Small intestine (tissue), 7 donors: ENCODE data around the gene HOGA1. TPM values are rescaled to one million over a fixed set of nuclear protein-coding genes. Genes with fewer than 3 reads are reported as not detected.
"Not testable (repeated sequence)": the region's sequence is repeated elsewhere in the genome, so short reads cannot be mapped to it uniquely, and the experiment has no call there.

Experiments used
- DNase-seq, 2 donors: peaks; one replicate each; pipeline versions ENCODE4 v3.0.0 to v3.0.0-alpha.2; 2013
- FAIRE-seq: peaks from 2 replicates; lab custom pipeline; 2012; peaks lifted over from hg19 to GRCh38; lab: Jason Lieb, UNC
- H3K27ac ChIP-seq, 3 donors: one replicate each; pipeline ENCODE4 v1.5.1; 2013; ENCODE audit warnings: low read length in 2 of 3, mild to moderate bottlenecking in 2 of 3, control low read depth in 1 of 3, inconsistent platforms in 1 of 3, low read depth in 1 of 3, moderate library complexity in 1 of 3
- H3K27me3 ChIP-seq, 3 donors: one replicate each; pipeline ENCODE4 v1.6.1; 2013; ENCODE audit warnings: low read length in 3 of 3, inconsistent platforms in 1 of 3; ENCODE audit not compliant: control insufficient read depth in 3 of 3, insufficient read depth in 3 of 3
- H3K36me3 ChIP-seq, 3 donors: one replicate each; pipeline ENCODE4 v1.6.1; 2013; ENCODE audit warnings: low read length in 3 of 3, inconsistent platforms in 1 of 3, low read depth in 1 of 3, mild to moderate bottlenecking in 1 of 3, moderate library complexity in 1 of 3; ENCODE audit not compliant: control insufficient read depth in 3 of 3, insufficient read depth in 2 of 3
- H3K4me1 ChIP-seq, 3 donors: one replicate each; pipeline ENCODE4 v1.6.1; 2013; ENCODE audit warnings: low read length in 2 of 3, inconsistent platforms in 1 of 3, low read depth in 1 of 3, mild to moderate bottlenecking in 1 of 3, moderate library complexity in 1 of 3; ENCODE audit not compliant: control insufficient read depth in 3 of 3, insufficient read depth in 2 of 3
- H3K4me3 ChIP-seq, 3 donors: one replicate each; pipeline ENCODE4 v1.5.1; 2013; ENCODE audit warnings: low read length in 3 of 3, control low read depth in 1 of 3, inconsistent platforms in 1 of 3, low read depth in 1 of 3, mild to moderate bottlenecking in 1 of 3, moderate library complexity in 1 of 3
- H3K9me3 ChIP-seq, 2 donors: one replicate each; pipeline ENCODE4 v1.6.1; 2013; ENCODE audit warnings: low read depth in 1 of 2, low read length in 1 of 2; ENCODE audit not compliant: control insufficient read depth in 2 of 2, insufficient read depth in 1 of 2
- WGBS, 3 donors: extraction: QIAGEN DNeasy Blood & Tissue Kit; methylation state at CpG; one replicate each; pipeline ENCODE4 v1.1.7; 2013; 5-methylcytosine and 5-hydroxymethylcytosine counted together
- polyA plus RNA-seq, 4 donors: library from polyadenylated mRNA; stranded (reverse) in 3 of 4; unstranded in 1 of 4; fragments of 200-250 nt in 3 of 4; fragments of 120-200 nt in 1 of 4; gene quantifications; one replicate each; pipeline versions ENCODE4 v1.2.1 to v1.2.3, GENCODE V29; 2013
- donor health status: healthy with polysubstance abuse.
- donor health status: control.
- donor health status: control.
- donor health status: Bipolar disorder and iron deficiency.
- donor health status: healthy.

Gene HOGA1
- polyA plus RNA-seq, 4 donors = 0.45 to 12.1 (median 0.66) TPM

DNA sequence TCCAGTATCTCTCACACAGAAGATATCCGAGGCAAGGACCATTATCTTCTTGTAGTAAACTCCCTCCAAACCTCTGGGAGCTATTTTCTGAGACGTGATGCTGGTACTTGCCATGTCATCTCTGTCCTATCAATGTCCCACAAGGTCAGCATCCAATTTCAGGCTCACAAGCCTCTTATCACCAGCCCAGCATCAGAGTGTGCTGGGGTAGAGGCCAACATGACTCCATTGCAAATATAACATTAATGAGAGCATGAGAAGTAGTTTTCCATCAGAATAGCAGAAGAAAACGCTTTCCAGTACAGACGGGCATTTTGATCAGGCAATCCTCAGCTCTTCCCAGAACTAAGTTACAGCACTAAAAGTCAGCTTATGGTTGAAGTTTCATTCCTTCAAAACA, 43.5 kb downstream of the HOGA1 start:
- FAIRE-seq = no peak

DNA sequence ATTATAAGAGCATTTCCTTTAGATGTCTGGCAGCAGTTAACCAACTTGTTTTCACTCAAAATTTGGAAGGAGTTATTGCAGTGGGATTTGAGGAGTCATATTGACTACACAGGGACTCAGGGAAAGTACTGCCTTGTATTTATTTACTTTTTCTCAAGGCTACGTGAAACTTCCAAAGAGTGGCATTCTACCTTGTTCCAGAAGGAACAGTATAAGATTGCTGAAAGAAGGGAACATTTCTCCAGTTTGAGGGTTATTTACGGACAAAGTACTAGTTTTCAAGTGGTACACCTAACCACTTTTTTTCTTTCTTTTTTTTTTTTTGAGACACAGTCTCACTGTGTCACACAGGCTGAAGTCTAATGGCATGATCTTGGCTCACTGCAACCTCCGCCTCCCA, 44.0 kb downstream of the HOGA1 start:
- no peak overlapping the region for H3K27ac ChIP-seq
- FAIRE-seq = no peak

More for the DNA sequence above, 43.5 kb downstream of the HOGA1 start:
- Histone ChIP-seq H3K36me3 (peaks cover 0 to 3% (median 0%) of the 10 kb centered on the region in 3 donors), H3K27me3 (no peaks in the 10 kb centered on the region), H3K27ac (no peak overlapping the region), H3K4me3 (no peak overlapping the region), H3K4me1 (peaks cover 0 to 12% (median 0%) of the 10 kb centered on the region in 3 donors), H3K9me3 (no peaks in the 10 kb centered on the region)
- no peak for DNase-seq
- WGBS, 3 donors = 59 to 67% (median 62%) methylated on average over 4 of the region's 4 CpGs

GRCh38 chr10:97629289-97629688, 45.1 kb downstream of the HOGA1 start:
- H3K27ac ChIP-seq = no peak overlapping the region
- no peaks in the 10 kb centered on the region for H3K27me3 ChIP-seq
- no peak overlapping the region for H3K4me3 ChIP-seq
- peaks cover 0 to 3% (median 0%) of the 10 kb centered on the region in 3 donors for H3K36me3 ChIP-seq
- DNase-seq (no peak), FAIRE-seq (no peak)
- peaks cover 0 to 4% (median 0%) of the 10 kb centered on the region in 3 donors for H3K4me1 ChIP-seq
- 90 to 94% (median 92%) methylated on average over 5 of the region's 5 CpGs for WGBS, 3 donors
- no peaks in the 10 kb centered on the region for H3K9me3 ChIP-seq

More for the DNA sequence above, 44.0 kb downstream of the HOGA1 start:
- H3K36me3 ChIP-seq = peaks cover 0 to 3% (median 0%) of the 10 kb centered on the region in 3 donors
- H3K9me3 ChIP-seq = no peaks in the 10 kb centered on the region
- peaks cover 0 to 7% (median 0%) of the 10 kb centered on the region in 3 donors for H3K4me1 ChIP-seq
- DNase-seq = no peak
- no peaks in the 10 kb centered on the region for H3K27me3 ChIP-seq
- WGBS, 3 donors = 80 to 87% (median 84%) methylated on average over 3 of the region's 3 CpGs
- no peak overlapping the region for H3K4me3 ChIP-seq

DNA sequence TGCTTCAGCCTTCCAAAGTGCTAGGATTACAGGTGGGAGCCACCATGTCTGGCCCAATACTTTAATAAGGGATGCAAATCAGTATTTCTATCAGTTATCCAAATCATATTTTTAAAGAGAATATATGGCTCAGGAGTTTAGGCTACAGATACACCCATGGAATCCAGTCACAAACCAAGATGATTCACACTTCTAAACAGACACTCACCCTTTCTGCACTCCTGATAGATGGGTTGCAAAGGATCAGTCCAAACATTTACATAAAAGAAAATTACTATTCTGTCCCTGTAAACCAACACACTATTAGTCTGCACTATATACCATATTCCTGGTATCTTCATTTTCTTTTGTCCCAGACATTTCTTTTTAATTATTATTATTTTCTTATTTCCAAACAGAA, 46.9 kb downstream of the HOGA1 start:
- Histone ChIP-seq H3K27me3 (no peaks in the 10 kb centered on the region), H3K9me3 (no peaks in the 10 kb centered on the region), H3K4me1 (peaks cover 0 to 4% (median 0%) of the 10 kb centered on the region in 3 donors), H3K4me3 (no peak overlapping the region), H3K27ac (no peak overlapping the region), H3K36me3 (peaks cover 0 to 3% (median 0%) of the 10 kb centered on the region in 3 donors)
- DNase-seq (no peak), FAIRE-seq (no peak)

DNA sequence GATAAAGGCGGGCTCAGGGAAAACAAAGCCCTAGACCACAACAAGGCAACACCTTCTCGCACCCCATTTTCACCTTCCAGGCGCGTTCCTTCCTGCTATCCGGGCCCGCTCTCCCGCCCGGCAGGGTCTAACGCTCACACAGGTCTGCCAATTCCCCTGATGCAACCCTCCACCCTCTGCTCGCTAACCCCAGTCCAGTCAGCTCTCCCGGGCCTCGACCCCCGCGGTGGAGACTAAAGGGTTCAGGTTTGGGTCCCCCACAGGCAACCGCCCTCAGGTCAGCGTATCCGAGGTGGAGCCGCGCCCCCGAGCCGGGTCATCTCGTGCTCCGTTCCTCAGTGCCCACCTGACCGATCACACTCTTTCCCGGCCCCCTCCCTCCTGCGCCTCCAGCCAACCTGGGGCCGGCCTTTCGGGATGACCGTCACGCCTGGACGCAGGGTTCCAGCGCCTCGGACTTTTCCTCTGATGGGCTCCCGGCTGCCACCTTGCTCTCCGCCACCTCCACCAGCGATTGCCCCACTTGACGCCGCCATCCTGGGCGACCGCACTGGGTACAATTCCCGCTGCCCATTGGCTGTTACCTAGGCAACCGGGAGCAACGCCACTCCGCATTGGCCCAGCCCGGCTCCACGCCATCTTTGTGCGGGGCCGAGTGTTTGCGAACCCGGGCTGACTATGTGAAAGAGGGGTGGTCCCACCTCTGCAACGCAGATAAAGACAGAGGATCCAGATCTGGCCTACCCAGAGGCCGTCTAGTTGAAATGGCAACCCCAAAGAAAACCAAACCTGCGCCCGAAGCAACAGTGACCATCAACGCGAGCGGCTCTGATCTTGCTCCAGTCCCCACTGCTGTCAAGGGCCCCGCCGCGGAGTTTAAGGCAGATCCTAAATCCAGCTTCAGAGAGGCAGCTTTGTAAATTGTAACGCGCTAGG, 49.0 kb downstream of the HOGA1 start, which contains the start of gene MORN4:
Gene MORN4, minus strand, starts transcription at position 552 of the 936 bp plus-strand sequence. CDS start 13,847 bp downstream, outside the sequence.
- H3K4me1 ChIP-seq = peaks cover 0 to 4% (median 0%) of the 10 kb centered on the region in 3 donors
- FAIRE-seq = no peak

GRCh38 chr10:97633921-97634320, 49.7 kb downstream of the HOGA1 start:
- H3K4me3 ChIP-seq = peak overlapping the region in 2 of 3 donors; percentile 67 to 73
- WGBS, 3 donors = 28 to 82% (median 39%) methylated on average over 8 of the region's 8 CpGs
- no peaks in the 10 kb centered on the region for H3K27me3 ChIP-seq
- peaks cover 0 to 4% (median 0%) of the 10 kb centered on the region in 3 donors for H3K4me1 ChIP-seq
- H3K27ac ChIP-seq = peak overlapping the region in 1 of 3 donors; percentile 31
- H3K36me3 ChIP-seq = peaks cover 0 to 3% (median 0%) of the 10 kb centered on the region in 3 donors
- FAIRE-seq (no peak), DNase-seq (peak in 1 of 2 donors; percentile 16)
- H3K9me3 ChIP-seq = no peaks in the 10 kb centered on the region

More for the DNA sequence above, 49.0 kb downstream of the HOGA1 start, which contains the start of gene MORN4:
- WGBS, 3 donors = 1 to 3% (median 2%) methylated on average over 58 to 62 of the region's 62 CpGs
- no peaks in the 10 kb centered on the region for H3K9me3 ChIP-seq
- peak; percentile 89 to 97 for DNase-seq
- no peaks in the 10 kb centered on the region for H3K27me3 ChIP-seq
- peaks cover 0 to 3% (median 0%) of the 10 kb centered on the region in 3 donors for H3K36me3 ChIP-seq
- H3K27ac ChIP-seq = peak within 1 kb of the TSS in 2 of 3 donors; percentile 31
- peak within 1 kb of the TSS; percentile 37 to 73 (median 67) for H3K4me3 ChIP-seq

DNA sequence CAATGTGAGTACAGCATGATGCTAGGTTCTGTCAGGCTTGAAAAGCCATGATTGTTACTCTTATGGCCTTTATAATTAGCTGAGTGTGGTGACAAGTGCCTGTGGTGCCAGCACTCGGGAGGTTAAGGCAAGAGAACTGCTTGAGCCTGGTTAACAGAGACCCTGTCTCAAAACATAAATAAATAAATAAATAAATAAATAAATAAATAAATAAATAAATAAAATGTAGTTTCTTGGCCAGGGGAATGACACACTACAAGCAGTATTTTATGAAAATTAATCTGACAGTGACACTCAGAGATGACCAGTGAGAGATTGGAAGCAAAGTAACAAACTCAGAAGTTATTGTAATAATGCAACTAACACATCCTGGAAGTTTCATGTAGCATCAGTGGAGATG, 51.4 kb downstream of the HOGA1 start:
- no peak for DNase-seq
- no peak overlapping the region for H3K27ac ChIP-seq
- WGBS, 3 donors = 86 to 97% (median 93%) methylated on average over 1 of the region's 1 CpG
- H3K9me3 ChIP-seq = no peaks in the 10 kb centered on the region
- no peak overlapping the region for H3K4me3 ChIP-seq
- H3K4me1 ChIP-seq = peaks cover 0 to 4% (median 0%) of the 10 kb centered on the region in 3 donors
- FAIRE-seq = no peak
- no peaks in the 10 kb centered on the region for H3K27me3 ChIP-seq
- no peaks in the 10 kb centered on the region for H3K36me3 ChIP-seq

- H3K4me3 ChIP-seq, FAIRE-seq, H3K36me3 ChIP-seq, H3K4me1 ChIP-seq, H3K27me3 ChIP-seq, DNase-seq, H3K9me3 ChIP-seq, H3K27ac ChIP-seq: not testable (repeated sequence)
- WGBS, 3 donors = 81 to 92% (median 89%) methylated on average over 3 of the region's 3 CpGs
These were observed 54.9 kb downstream of the HOGA1 start for GRCh38 chr10:97639090-97639489.
